Mucosa of descending colon (tissue), 3 donors: ENCODE measurements around the gene MTRF1L. TPM values are rescaled to one million over a fixed set of nuclear protein-coding genes. Genes with fewer than 3 reads are reported as not detected.
"Not testable (repeated sequence)": the region's sequence is repeated elsewhere in the genome, so short reads cannot be mapped to it uniquely, and the experiment has no call there.

Source experiments
- ATAC-seq: fragments of 200-7000 bp; cut with Tn5 transposase; one replicate; pipeline ENCODE4 v1.9.1; 2020; ENCODE audit warnings: mild to moderate bottlenecking, moderate library complexity
- DNase-seq, 3 donors: peaks; one replicate each; pipeline ENCODE4 v3.0.0-alpha.2; 2020
- H3K36me3 ChIP-seq: fragments of 200-600 bp; one replicate; pipeline ENCODE4 v1.8.0; 2021; ENCODE audit warnings: low read depth, mild to moderate bottlenecking
- H3K4me1 ChIP-seq: fragments of 200-600 bp; one replicate; pipeline ENCODE4 v1.8.0; 2021; ENCODE audit warnings: low read depth, mild to moderate bottlenecking
- H3K4me3 ChIP-seq: fragments of 200-600 bp; one replicate; pipeline ENCODE4 v1.8.0; 2021; ENCODE audit warnings: mild to moderate bottlenecking
- H3K9me3 ChIP-seq: fragments of 200-600 bp; one replicate; pipeline ENCODE4 v1.8.0; 2021; ENCODE audit warnings: mild to moderate bottlenecking
- CTCF ChIP-seq: fragments of 200-600 bp; IDR thresholded peaks from one replicate; pipeline ENCODE4 v1.8.0; 2022; ENCODE audit warnings: antibody characterized with exemption, mild to moderate bottlenecking
- intact Hi-C, 2 donors: fragments of 100-400 bp; cut with DNase I in 1 of 2; cut with micrococcal nuclease in 1 of 2; formaldehyde crosslinking; loops; one replicate each; pipeline versions ENCODE4 v1.11.0 to v1.11.1; 2022; cut with DNase I, micrococcal nuclease
- total RNA-seq, 3 donors: library from RNA; stranded (reverse); fragmentation: NEBNext Ultra II Directional in 2 of 3; extraction: Animal tissue kit (Norgen Biotek cat#: 25700) in 2 of 3; gene quantifications; one replicate each; pipeline versions ENCODE4 v1.2.1 to v1.2.4, GENCODE V29; 2021 to 2023
- donor health status: DM: no; HTN: no; CAD: no; lungs with moderate emphysema.
- donor health status: DM: no; HTN: no; CAD: no.
- donor health status: DM: no; HTN: yes; CAD: no.

Gene MTRF1L
- total RNA-seq, 3 donors from 2014 or later: 21.8 to 30.7 (median 22.2) TPM

- Histone ChIP-seq H3K36me3 (no peaks in the 10 kb centered on the region), H3K4me1 (no peaks in the 10 kb centered on the region), H3K9me3 (no peaks in the 10 kb centered on the region), H3K4me3 (no peak overlapping the region)
- no peak for ATAC-seq
- DNase-seq: no peak
- intact Hi-C loops: no loop called here
- TF ChIP-seq CTCF: no peak
Measured at GRCh38 chr6:152993847-152994246, 8.7 kb downstream of the MTRF1L start.

DNA sequence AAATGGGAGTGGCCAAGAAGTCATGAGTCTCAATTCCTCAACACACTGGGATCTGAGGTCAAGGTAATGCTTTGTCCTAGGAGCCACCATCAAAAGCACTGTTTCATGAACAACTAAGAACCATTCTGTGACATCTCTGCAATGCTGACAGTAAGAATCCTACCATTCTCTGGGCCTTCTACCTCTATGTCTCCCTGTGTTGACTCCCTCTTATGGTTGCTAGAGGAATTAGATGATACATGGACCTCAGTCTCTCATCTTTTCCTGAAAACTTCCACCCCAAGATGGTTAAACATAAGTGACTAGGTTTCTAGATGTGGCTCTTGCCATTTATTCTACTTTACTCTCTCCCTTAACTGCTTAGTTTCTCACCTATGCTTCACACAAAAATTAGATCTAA is 9.1 kb downstream of the MTRF1L start:
- Histone ChIP-seq H3K4me1 (no peaks in the 10 kb centered on the region), H3K4me3 (no peak overlapping the region), H3K9me3 (no peaks in the 10 kb centered on the region), H3K36me3 (no peaks in the 10 kb centered on the region)
- intact Hi-C loops: no loop called here
- DNase-seq (no peak), ATAC-seq (no peak)
- no peak for TF ChIP-seq CTCF

GRCh38 chr6:152986978-152987377 is 15.5 kb downstream of the MTRF1L start:
- Histone ChIP-seq H3K9me3 (no peaks in the 10 kb centered on the region), H3K4me3 (no peak overlapping the region), H3K4me1 (peaks cover 14% of the 10 kb centered on the region), H3K36me3 (no peaks in the 10 kb centered on the region)
- DNase-seq (no peak), ATAC-seq (no peak)
- TF ChIP-seq CTCF: no peak
- intact Hi-C loops: no loop called here

GRCh38 chr6:152985300-152985699 is 17.2 kb downstream of the MTRF1L start:
- intact Hi-C loops, H3K9me3 ChIP-seq, H3K4me3 ChIP-seq, H3K36me3 ChIP-seq, ATAC-seq, DNase-seq: not testable (repeated sequence)
- H3K4me1 ChIP-seq: peaks cover 21% of the 10 kb centered on the region

- DNase-seq: no peak
- no peak for ATAC-seq
- Histone ChIP-seq H3K36me3 (no peaks in the 10 kb centered on the region), H3K4me3 (no peak overlapping the region), H3K9me3 (no peaks in the 10 kb centered on the region), H3K4me1 (peaks cover 21% of the 10 kb centered on the region)
- intact Hi-C loops: no loop called here
- TF ChIP-seq CTCF: no peak
Measured at GRCh38 chr6:152984513-152984872, 18.0 kb downstream of the MTRF1L start.

GRCh38 chr6:152983637-152984512 is 18.6 kb downstream of the MTRF1L start:
- peaks cover 21% of the 10 kb centered on the region for H3K4me1 ChIP-seq
- ATAC-seq: peak; percentile 42
- TF ChIP-seq CTCF: no peak

More at GRCh38 chr6:152983637-152984512, 18.6 kb downstream of the MTRF1L start:
- peak overlapping the region; percentile 63 for H3K4me3 ChIP-seq
- no peaks in the 10 kb centered on the region for H3K9me3 ChIP-seq
- intact Hi-C loops: no loop called here
- DNase-seq: peak; percentile 81 to 97 (median 88)
- H3K36me3 ChIP-seq: no peaks in the 10 kb centered on the region
